Panc1 (cell line): ENCODE measurements around the gene SNX7. TPM values are rescaled to one million over a fixed set of nuclear protein-coding genes. Genes with fewer than 3 reads are reported as not detected.

ENCODE experiments used
- ATAC-seq: fragments of 200-7000 bp; cut with Tn5 transposase; 2 replicates; pipeline ENCODE4 v1.9.1; 2020; ENCODE audit warnings: mild to moderate bottlenecking, moderate library complexity
- BruUV-seq: library from RNA; stranded (reverse); fragments of 400-500 nt; replicated peaks from 2 replicates; lab custom pipeline; 2021; lab: Mats Ljungman, UMichigan
- CTCF ChIA-PET: fragments of 300-600 bp; sonication (Branson Sonifier 250); formaldehyde crosslinking; loops from one replicate; lab custom pipeline; 2022; ENCODE audit warnings: antibody characterized with exemption; lab: Charles Lee
- POLR2A ChIA-PET: fragments of 300-600 bp; sonication (Branson Sonifier 250); formaldehyde crosslinking; loops from one replicate; lab custom pipeline; 2022; ENCODE audit warnings: antibody characterized with exemption; lab: Charles Lee
- DNase-seq: peaks from one replicate; pipeline ENCODE4 v3.0.0-alpha.2; 2010; ENCODE audit warnings: low read depth, low spot score
- H3K27ac ChIP-seq: 2 replicates; pipeline ENCODE4 v1.5.1; 2011; ENCODE audit warnings: mild to moderate bottlenecking, low read length, inconsistent platforms
- H3K27me3 ChIP-seq: fragments of 200-500 bp; sonication (Bioruptor generic); 2 replicates; pipeline ENCODE4 v1.6.0; 2014; ENCODE audit warnings: low read length, inconsistent platforms; ENCODE audit not compliant: control insufficient read depth, insufficient read depth
- H3K36me3 ChIP-seq: fragments of 200-500 bp; sonication (Bioruptor generic); 2 replicates; pipeline ENCODE4 v1.5.1; 2014; ENCODE audit warnings: inconsistent platforms, mild to moderate bottlenecking, low read length, moderate library complexity; ENCODE audit not compliant: control insufficient read depth, insufficient read depth
- H3K4me1 ChIP-seq: 2 replicates; pipeline ENCODE4 v1.5.1; 2011; ENCODE audit warnings: inconsistent platforms, mild to moderate bottlenecking, low read length, moderate library complexity; ENCODE audit not compliant: control insufficient read depth, insufficient read depth
- H3K4me3 ChIP-seq, 2 experiments: 2 replicates each; pipeline ENCODE4 v1.5.1; 2011 to 2012; ENCODE audit warnings: low read depth in 2 of 2, low read length in 2 of 2, mild to moderate bottlenecking in 2 of 2, inconsistent platforms in 1 of 2, moderate library complexity in 1 of 2
- H3K9me3 ChIP-seq: fragments of 200-500 bp; sonication (Bioruptor generic); 2 replicates; pipeline ENCODE4 v1.5.1; 2014; ENCODE audit warnings: low read depth, mild to moderate bottlenecking, inconsistent platforms, low read length, moderate library complexity; ENCODE audit not compliant: control insufficient read depth, insufficient read depth
- CTCF ChIP-seq: fragments of 450-650 bp; IDR thresholded peaks from 2 replicates; pipeline ENCODE4 v1.5.1; 2017; ENCODE audit warnings: mild to moderate bottlenecking
- POLR2AphosphoS5 ChIP-seq: IDR thresholded peaks from 2 replicates; pipeline ENCODE4 v1.6.1; 2012; ENCODE audit warnings: mild to moderate bottlenecking, low read depth, low read length, moderate library complexity
- SIN3A ChIP-seq: IDR thresholded peaks from 2 replicates; pipeline ENCODE4 v1.6.1; 2012; ENCODE audit warnings: low read depth, mild to moderate bottlenecking, low read length, moderate library complexity, borderline replicate concordance; ENCODE audit not compliant: insufficient read depth
- TCF7L2 ChIP-seq: IDR thresholded peaks from 2 replicates; pipeline ENCODE4 v1.6.1; 2011; ENCODE audit warnings: mild to moderate bottlenecking, low read depth, low read length, inconsistent platforms
- in situ Hi-C: cut with HindIII; loops from 2 replicates; pipeline ENCODE4 v1.10.0; 2016; ENCODE audit warnings: low sequenced_read_pairs, low pct_unique_long_range_greater_than_20kb
- intact Hi-C: fragments of 100-400 bp; cut with micrococcal nuclease; formaldehyde crosslinking; loops from one replicate; pipeline ENCODE4 v1.10.0; 2022; ENCODE audit not compliant: unreplicated experiment
- total RNA-seq: library from RNA; stranded (reverse); gene quantifications from one replicate; pipeline ENCODE4 v1.2.1, GENCODE V29; 2021; ENCODE audit not compliant: unreplicated experiment
- TF ChIP-seq, protein P1 (sequence below), 2 experiments: IDR thresholded peaks; 2 replicates each; pipeline ENCODE4 v1.6.1; 2011 to 2012; ENCODE audit warnings: low read depth in 2 of 2, control low read depth in 1 of 2, low read length in 1 of 2, mild to moderate bottlenecking in 1 of 2, moderate library complexity in 1 of 2; ENCODE audit not compliant: insufficient read depth in 1 of 2

Gene SNX7
- total RNA-seq, 1 experiment from 2014 or later, result 37.4 TPM

GRCh38 chr1:98732985-98733781, 71.7 kb downstream of the SNX7 start:
- Histone ChIP-seq H3K9me3 (no peaks in the 10 kb centered on the region), H3K27me3 (no peaks in the 10 kb centered on the region), H3K4me3 (no peak overlapping the region), H3K4me1 (no peaks in the 10 kb centered on the region), H3K36me3 (no peaks in the 10 kb centered on the region; the same call in 1 of the 2 replicates), H3K27ac (no peak overlapping the region)
- POLR2A ChIA-PET, result no interaction called here
- TF ChIP-seq, protein P1, sequence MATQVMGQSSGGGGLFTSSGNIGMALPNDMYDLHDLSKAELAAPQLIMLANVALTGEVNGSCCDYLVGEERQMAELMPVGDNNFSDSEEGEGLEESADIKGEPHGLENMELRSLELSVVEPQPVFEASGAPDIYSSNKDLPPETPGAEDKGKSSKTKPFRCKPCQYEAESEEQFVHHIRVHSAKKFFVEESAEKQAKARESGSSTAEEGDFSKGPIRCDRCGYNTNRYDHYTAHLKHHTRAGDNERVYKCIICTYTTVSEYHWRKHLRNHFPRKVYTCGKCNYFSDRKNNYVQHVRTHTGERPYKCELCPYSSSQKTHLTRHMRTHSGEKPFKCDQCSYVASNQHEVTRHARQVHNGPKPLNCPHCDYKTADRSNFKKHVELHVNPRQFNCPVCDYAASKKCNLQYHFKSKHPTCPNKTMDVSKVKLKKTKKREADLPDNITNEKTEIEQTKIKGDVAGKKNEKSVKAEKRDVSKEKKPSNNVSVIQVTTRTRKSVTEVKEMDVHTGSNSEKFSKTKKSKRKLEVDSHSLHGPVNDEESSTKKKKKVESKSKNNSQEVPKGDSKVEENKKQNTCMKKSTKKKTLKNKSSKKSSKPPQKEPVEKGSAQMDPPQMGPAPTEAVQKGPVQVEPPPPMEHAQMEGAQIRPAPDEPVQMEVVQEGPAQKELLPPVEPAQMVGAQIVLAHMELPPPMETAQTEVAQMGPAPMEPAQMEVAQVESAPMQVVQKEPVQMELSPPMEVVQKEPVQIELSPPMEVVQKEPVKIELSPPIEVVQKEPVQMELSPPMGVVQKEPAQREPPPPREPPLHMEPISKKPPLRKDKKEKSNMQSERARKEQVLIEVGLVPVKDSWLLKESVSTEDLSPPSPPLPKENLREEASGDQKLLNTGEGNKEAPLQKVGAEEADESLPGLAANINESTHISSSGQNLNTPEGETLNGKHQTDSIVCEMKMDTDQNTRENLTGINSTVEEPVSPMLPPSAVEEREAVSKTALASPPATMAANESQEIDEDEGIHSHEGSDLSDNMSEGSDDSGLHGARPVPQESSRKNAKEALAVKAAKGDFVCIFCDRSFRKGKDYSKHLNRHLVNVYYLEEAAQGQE (IDR thresholded peaks at IDR 0.05; ENCODE audit: insufficient read depth in 1 of 2, low read depth in 2 of 2, low read length in 1 of 2), result no peak
- TF ChIP-seq TCF7L2 (no peak), POLR2AphosphoS5 (no peak), SIN3A (no peak)
- ATAC-seq, result no peak
- in situ Hi-C loops, result no loop called here
- no TSS peak for BruUV-seq
- CTCF ChIA-PET, result no interaction called here
- intact Hi-C loops, result no loop called here
- DNase-seq, result no peak

DNA sequence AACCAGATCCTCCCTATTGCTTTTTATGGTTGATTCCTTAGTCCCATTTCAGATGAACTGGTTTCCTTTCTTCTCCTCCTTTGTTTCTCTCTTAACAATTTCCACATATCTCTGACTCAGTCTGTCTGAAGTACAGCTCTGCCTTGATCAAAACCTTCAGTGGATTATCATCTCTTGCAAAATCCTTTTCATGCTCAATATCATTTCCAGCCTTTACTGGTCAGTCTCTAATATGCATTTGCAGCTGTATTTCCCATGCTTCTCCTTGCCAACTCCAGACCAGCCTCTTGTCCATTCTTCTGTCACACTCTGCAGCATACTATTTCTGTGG, 72.2 kb downstream of the SNX7 start:
- ChIA-PET CTCF (no interaction called here), POLR2A (no interaction called here)
- Histone ChIP-seq H3K4me3 (no peak overlapping the region), H3K36me3 (no peaks in the 10 kb centered on the region; the same call in 1 of the 2 replicates), H3K27me3 (no peaks in the 10 kb centered on the region), H3K27ac (no peak overlapping the region), H3K4me1 (no peaks in the 10 kb centered on the region), H3K9me3 (no peaks in the 10 kb centered on the region)
- intact Hi-C loops, result no loop called here
- no peak for TF ChIP-seq POLR2AphosphoS5
- TF ChIP-seq SIN3A, result no peak
- no peak for TF ChIP-seq CTCF
- no peak for TF ChIP-seq TCF7L2
- TF ChIP-seq, protein P1 (IDR thresholded peaks at IDR 0.05; ENCODE audit: insufficient read depth in 1 of 2, low read depth in 2 of 2, low read length in 1 of 2), result no peak
- in situ Hi-C loops, result no loop called here
- ATAC-seq, result no peak
- DNase-seq, result no peak
- BruUV-seq, result no TSS peak
